Measurements from ENCODE around the gene KCNH6. TPM values are rescaled to one million over a fixed set of nuclear protein-coding genes. Genes with fewer than 3 reads are reported as not detected.
A peak's percentile ranks its signal among the peaks of the same experiment; 100 is the strongest.

Gene KCNH6
- total and polyA plus RNA-seq, 4 donors = 0.09 TPM; not detected in 3

DNA sequence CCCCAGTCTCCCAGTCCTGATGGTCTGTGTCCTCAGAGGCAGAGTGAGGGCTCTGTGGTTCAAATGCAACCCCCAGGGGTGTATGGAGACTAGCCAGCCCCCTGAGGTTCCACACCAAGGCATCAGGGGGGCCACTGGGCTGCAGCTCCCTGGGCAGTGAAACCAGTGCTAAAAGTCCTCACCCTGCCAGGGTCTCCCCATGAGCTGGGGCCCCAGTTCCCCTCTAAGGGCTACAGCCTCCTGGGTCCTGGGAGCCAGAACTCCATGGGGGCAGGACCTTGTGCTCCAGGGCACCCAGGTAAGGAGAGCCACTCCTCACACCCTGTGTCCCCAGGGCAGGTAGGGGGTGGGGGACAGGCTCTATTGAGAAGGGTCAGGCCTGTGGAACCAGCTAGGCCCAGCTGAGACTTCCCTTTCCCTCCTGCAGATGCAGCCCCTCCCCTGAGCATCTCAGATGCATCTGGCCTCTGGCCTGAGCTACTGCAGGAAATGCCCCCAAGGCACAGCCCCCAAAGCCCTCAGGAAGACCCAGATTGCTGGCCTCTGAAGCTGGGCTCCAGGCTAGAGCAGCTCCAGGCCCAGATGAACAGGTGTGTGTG is 20.8 kb downstream of the KCNH6 start (continued):
- TF ChIP-seq SP1 (IDR thresholded peaks at IDR 0.05) (no peak), HNF4G (IDR thresholded peaks at IDR 0.05) (no peak), FOXA2 (IDR thresholded peaks at IDR 0.05) (no peak), EGR1 (IDR thresholded peaks at IDR 0.05; ENCODE audit: low read depth in 2 of 2) (no peak), FOXA1 (IDR thresholded peaks at IDR 0.05) (no peak)
- TF ChIP-seq, protein P1, sequence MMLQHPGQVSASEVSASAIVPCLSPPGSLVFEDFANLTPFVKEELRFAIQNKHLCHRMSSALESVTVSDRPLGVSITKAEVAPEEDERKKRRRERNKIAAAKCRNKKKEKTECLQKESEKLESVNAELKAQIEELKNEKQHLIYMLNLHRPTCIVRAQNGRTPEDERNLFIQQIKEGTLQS (IDR thresholded peaks at IDR 0.05) = no peak
- TF ChIP-seq, protein P2, sequence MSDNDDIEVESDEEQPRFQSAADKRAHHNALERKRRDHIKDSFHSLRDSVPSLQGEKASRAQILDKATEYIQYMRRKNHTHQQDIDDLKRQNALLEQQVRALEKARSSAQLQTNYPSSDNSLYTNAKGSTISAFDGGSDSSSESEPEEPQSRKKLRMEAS (IDR thresholded peaks at IDR 0.05) = no peak

DNA sequence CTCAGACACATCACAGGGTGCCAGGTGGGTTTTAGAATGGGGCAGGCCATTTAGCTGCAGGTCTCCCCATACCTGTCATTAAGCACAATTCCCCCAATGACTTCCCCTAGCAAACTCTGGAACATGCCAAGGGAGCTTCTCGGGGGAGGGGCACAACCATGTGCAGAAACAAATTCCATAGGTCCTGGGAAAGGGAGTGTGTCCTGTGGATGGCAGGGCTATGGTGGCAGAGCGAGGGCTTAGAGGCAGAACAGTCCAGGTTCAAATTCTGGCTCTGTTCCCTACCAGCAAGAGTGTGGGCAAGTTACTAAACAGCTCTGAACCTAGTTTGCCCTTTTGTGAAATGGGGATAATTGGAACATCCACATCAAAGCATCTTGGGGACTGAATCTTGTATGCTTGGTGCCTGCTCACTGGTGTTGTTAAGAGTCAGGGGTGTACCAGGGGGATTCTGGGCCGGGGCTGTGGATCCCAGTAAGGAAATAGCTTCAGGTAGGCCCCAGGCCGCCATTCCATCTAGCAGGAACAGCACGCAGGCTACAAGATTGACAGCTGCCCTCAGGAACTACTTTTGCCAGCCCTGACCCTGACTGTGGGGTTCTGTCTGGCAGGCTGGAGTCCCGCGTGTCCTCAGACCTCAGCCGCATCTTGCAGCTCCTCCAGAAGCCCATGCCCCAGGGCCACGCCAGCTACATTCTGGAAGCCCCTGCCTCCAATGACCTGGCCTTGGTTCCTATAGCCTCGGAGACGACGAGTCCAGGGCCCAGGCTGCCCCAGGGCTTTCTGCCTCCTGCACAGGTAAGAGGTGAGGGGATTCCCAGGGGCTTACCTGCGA is 21.5 kb downstream of the KCNH6 start:
- H3K27me3 ChIP-seq (ENCODE audit: control insufficient read depth in 4 of 4, insufficient read depth in 4 of 4, low read length in 3 of 4) = no peaks in the 10 kb centered on the region
- no peaks in the 10 kb centered on the region for H3K36me3 ChIP-seq (ENCODE audit: control insufficient read depth in 4 of 4, insufficient read depth in 3 of 4, low read depth in 1 of 4, low read length in 3 of 4)
- WGBS = 96% methylated on average over 13 of the region's 13 CpGs
- no peak overlapping the region for H3K9ac ChIP-seq (ENCODE audit: low read depth in 1 of 2, low read length in 2 of 2)
- H3K27ac ChIP-seq (ENCODE audit: low read depth in 1 of 2, low read length in 2 of 2) = no peak overlapping the region
- H3K4me1 ChIP-seq (ENCODE audit: control insufficient read depth in 4 of 4, insufficient read depth in 4 of 4, low read length in 3 of 4) = peaks cover 0 to 14% (median 4%) of the 10 kb centered on the region in 4 donors
- H3K4me3 ChIP-seq (ENCODE audit: low read depth in 1 of 3, low read length in 3 of 3) = no peak overlapping the region
- no peaks in the 10 kb centered on the region for H3K9me3 ChIP-seq (ENCODE audit: control insufficient read depth in 4 of 4, low read length in 3 of 4)
- DNase-seq (ENCODE audit: low spot score) = no peak
- no peak for TF ChIP-seq JUND (IDR thresholded peaks at IDR 0.05)
- no peak for TF ChIP-seq TAF1 (conservative IDR thresholded peaks at IDR 0.05)
- no peak for TF ChIP-seq EGR1 (IDR thresholded peaks at IDR 0.05; ENCODE audit: low read depth in 2 of 2)
- TF ChIP-seq, protein P3, sequence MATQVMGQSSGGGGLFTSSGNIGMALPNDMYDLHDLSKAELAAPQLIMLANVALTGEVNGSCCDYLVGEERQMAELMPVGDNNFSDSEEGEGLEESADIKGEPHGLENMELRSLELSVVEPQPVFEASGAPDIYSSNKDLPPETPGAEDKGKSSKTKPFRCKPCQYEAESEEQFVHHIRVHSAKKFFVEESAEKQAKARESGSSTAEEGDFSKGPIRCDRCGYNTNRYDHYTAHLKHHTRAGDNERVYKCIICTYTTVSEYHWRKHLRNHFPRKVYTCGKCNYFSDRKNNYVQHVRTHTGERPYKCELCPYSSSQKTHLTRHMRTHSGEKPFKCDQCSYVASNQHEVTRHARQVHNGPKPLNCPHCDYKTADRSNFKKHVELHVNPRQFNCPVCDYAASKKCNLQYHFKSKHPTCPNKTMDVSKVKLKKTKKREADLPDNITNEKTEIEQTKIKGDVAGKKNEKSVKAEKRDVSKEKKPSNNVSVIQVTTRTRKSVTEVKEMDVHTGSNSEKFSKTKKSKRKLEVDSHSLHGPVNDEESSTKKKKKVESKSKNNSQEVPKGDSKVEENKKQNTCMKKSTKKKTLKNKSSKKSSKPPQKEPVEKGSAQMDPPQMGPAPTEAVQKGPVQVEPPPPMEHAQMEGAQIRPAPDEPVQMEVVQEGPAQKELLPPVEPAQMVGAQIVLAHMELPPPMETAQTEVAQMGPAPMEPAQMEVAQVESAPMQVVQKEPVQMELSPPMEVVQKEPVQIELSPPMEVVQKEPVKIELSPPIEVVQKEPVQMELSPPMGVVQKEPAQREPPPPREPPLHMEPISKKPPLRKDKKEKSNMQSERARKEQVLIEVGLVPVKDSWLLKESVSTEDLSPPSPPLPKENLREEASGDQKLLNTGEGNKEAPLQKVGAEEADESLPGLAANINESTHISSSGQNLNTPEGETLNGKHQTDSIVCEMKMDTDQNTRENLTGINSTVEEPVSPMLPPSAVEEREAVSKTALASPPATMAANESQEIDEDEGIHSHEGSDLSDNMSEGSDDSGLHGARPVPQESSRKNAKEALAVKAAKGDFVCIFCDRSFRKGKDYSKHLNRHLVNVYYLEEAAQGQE (IDR thresholded peaks at IDR 0.05) = no peak
- TF ChIP-seq, protein P2 (IDR thresholded peaks at IDR 0.05) = no peak

DNA sequence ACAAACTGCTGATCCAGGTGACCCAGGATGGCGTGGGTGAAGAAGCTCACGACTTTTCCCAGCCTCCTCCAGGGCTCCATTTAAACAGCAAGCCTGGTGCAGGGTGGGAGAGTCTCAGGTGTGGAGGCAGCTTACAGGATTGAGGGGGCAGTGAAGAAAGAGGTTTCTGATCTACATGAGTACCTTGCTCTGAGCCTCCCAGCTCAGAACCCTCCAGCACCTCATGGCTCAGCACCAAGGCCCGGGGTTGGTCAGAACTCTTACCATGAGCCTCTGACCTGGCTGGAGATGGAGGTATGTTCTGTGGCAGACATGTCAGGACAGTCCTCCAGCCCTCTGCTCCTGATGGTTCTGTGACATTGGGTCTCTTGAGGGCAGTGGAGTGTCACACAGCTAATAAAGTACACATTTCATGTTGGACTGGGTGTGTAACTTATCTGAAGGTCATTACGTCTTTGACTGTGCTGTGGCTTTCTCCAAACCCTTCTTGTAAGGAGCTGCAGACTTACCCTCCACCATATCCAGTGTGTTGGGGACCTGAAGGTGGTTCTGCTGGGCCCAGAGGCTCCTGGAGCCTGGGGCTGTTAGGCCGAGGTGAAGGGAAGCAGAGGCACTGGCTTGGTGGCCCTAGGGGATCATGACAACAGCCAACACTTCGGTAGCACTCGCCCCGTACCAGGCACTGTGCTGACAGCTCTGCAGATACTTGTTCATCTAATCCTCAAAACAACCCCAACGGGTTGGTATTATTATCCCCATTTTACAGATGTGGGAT is 23.3 kb downstream of the KCNH6 start:
- H3K4me1 ChIP-seq (ENCODE audit: control insufficient read depth in 4 of 4, insufficient read depth in 4 of 4, low read length in 3 of 4) = peaks cover 1 to 18% (median 8%) of the 10 kb centered on the region in 4 donors
- H3K4me3 ChIP-seq (ENCODE audit: low read depth in 1 of 3, low read length in 3 of 3) = no peak overlapping the region
- H3K9me3 ChIP-seq (ENCODE audit: control insufficient read depth in 4 of 4, low read length in 3 of 4) = no peaks in the 10 kb centered on the region
- TF ChIP-seq SP1 (IDR thresholded peaks at IDR 0.05) = no peak
- TF ChIP-seq, protein P1 (IDR thresholded peaks at IDR 0.05) = no peak
- no peak for TF ChIP-seq NR2F2 (IDR thresholded peaks at IDR 0.05)
- H3K27ac ChIP-seq (ENCODE audit: low read depth in 1 of 2, low read length in 2 of 2) = no peak overlapping the region
- WGBS = 93% methylated on average over 9 of the region's 9 CpGs
- DNase-seq (ENCODE audit: low spot score) = peak; percentile 22
- H3K36me3 ChIP-seq (ENCODE audit: control insufficient read depth in 4 of 4, insufficient read depth in 3 of 4, low read depth in 1 of 4, low read length in 3 of 4) = no peaks in the 10 kb centered on the region
- no peaks in the 10 kb centered on the region for H3K27me3 ChIP-seq (ENCODE audit: control insufficient read depth in 4 of 4, insufficient read depth in 4 of 4, low read length in 3 of 4)
- no peak overlapping the region for H3K9ac ChIP-seq (ENCODE audit: low read depth in 1 of 2, low read length in 2 of 2)
